Natural killer cell treated with Interleukin-12 subunit alpha and Interleukin-12 subunit beta and Interleukin-15 and Interleukin-18, amount 100 ng/mL, for 72 hours (primary cell): ENCODE measurements around the gene GPS2. TPM values are rescaled to one million over a fixed set of nuclear protein-coding genes. Genes with fewer than 3 reads are reported as not detected.

ENCODE experiments used
- ATAC-seq, 2 donors: fragments of 150-1000 bp; cut with Tn5 transposase in 1 of 2; sonication (Bioruptor Pico), chemical (Tn5 transposase) in 1 of 2; 2 replicates each; pipeline ENCODE4 v1.10.0; 2021
- DNase-seq: peaks from one replicate; pipeline ENCODE4 v3.0.0; 2022; ENCODE audit warnings: low spot score
- H3K27ac Mint-ChIP-seq, 2 donors: 1 replicate in 1 of 2; 2 replicates in 1 of 2; pipeline ENCODE4 v1.8.0; 2022; ENCODE audit warnings: mixed read lengths in 2 of 2, mild to moderate bottlenecking in 1 of 2, moderate library complexity in 1 of 2
- H3K27me3 Mint-ChIP-seq, 2 donors: 1 replicate in 1 of 2; 2 replicates in 1 of 2; pipeline ENCODE4 v1.8.0; 2022; ENCODE audit warnings: mixed read lengths in 2 of 2
- H3K36me3 Mint-ChIP-seq: one replicate; pipeline ENCODE4 v1.8.0; 2022; ENCODE audit warnings: mixed read lengths
- H3K4me1 Mint-ChIP-seq, 2 donors: 1 replicate in 1 of 2; 2 replicates in 1 of 2; pipeline ENCODE4 v1.8.0; 2022; ENCODE audit warnings: low read depth in 2 of 2, mixed read lengths in 2 of 2, mild to moderate bottlenecking in 1 of 2
- H3K4me3 Mint-ChIP-seq: one replicate; pipeline ENCODE4 v1.8.0; 2022; ENCODE audit warnings: mixed read lengths
- H3K9me3 Mint-ChIP-seq: 2 replicates; pipeline ENCODE4 v1.8.0; 2022; ENCODE audit warnings: mixed read lengths
- total RNA-seq, 2 donors: library from RNA; stranded (reverse); gene quantifications; one replicate each; pipeline ENCODE4 v1.2.3, GENCODE V29; 2022

GPS2 gene
- total RNA-seq, 2 donors from 2014 or later: 58.1 to 87.0 TPM

DNA sequence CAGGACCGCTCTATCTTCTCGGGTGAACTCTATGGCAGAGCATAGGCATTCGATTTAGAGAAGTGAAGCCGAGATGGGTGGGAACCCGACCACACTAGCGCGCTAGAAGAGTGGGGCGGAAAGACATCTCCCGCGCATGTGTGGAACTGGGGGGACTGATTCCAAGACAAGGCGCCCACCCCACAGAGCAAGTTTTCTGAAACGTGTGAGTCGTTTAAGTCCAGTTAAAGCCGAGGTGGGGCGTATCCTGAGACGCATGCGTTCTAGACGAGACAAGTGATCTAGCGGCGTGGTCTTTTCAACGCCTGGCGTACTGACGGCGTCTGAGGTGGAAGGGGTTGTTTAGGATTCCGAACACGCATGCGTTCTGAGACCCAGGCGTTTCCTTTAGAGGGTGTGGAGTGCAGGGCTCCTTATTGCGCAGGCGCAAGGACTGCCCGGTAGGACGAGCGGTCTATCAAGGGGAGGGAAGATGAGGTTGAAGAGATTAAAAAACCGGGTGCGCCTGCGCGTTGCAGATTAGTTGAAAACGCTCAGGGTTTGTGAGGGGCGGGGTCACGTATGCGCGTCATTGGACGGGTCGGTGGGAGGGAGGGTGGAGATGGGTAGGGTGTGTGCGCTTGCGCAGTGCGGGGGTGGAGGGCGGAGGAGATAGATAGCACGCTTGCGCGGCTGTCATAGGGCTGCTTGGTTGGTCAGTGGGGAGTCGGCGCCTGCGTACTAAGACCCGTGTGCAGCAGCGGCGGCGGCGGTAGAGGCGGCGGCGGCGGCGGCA lies 8.1 kb downstream of the GPS2 start, which contains the start of gene EIF5A:
Gene EIF5A (plus strand): TSS at position 718 of the 775 bp plus-strand sequence. CDS start 2,008 bp downstream, outside the sequence.
- H3K27me3 Mint-ChIP-seq: no peaks in the 10 kb centered on the region
- H3K9me3 Mint-ChIP-seq: no peaks in the 10 kb centered on the region
- ATAC-seq (peak; percentile 89 to 91), DNase-seq (peak; percentile 100)
- peak within 1 kb of the TSS; percentile 87 for H3K4me3 Mint-ChIP-seq
- H3K27ac Mint-ChIP-seq: peak within 1 kb of the TSS; percentile 97
- peaks cover 42 to 43% of the 10 kb centered on the region in 2 donors for H3K4me1 Mint-ChIP-seq
- H3K36me3 Mint-ChIP-seq: peaks cover 31% of the 10 kb centered on the region

DNA sequence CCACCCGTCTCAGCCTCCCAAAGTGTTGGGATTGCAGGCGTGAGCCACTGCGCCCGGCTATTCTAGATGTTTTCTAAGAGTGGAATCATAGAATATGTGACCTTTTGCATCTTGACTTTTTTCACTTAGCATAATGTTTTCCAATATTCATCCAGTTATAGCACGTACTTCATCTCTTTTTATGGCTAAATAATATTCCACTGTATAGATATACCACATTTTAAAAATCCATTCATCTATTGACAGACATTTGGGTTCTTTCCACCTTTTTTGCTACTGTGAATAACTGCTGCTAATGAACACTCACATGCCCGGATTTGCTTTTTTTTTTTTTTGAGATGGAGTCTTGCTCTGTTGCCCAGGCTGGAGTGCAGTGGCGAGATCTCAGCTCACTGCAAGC lies 11.0 kb downstream of the GPS2 start:
- Mint-ChIP-seq H3K9me3 (no peaks in the 10 kb centered on the region), H3K27me3 (peaks cover 0 to 5% of the 10 kb centered on the region in 2 donors), H3K27ac (no peak overlapping the region), H3K4me3 (no peak overlapping the region), H3K36me3 (peaks cover 5% of the 10 kb centered on the region), H3K4me1 (peaks cover 15 to 16% of the 10 kb centered on the region in 2 donors)
- ATAC-seq (no peak), DNase-seq (no peak)

DNA sequence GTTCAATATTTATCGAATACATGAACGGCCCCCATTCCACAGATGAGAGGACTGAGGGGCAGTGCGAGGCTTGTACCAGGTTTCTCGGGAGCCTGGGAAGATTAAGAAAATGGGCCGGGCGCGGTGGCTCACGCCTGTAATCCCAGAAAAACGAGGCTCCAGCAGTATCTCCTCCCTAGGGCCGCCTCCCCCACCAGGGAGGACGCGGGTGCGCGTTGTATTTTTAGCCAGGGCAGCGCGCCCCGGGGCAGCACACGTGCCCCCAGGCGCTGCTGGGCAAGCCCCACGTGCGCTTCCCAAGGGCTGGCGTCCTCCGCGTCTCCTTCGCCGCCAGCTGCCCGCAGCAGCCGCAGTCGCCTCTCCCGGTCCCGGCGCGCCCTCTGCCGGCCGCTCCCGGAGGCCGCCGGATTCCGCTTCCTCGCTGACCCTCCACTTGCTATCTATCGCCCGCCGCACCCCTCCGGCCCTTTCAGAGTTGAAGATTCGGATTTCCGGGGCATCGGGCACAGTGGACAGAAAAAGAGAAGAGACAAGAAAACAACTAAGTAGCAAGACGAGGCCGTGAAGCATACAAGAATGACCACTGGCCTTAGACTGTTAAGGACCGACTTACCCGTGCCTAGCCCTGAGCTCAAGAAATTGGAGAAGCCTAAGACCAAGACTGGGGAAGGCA lies 18.8 kb downstream of the GPS2 start:
- peak overlapping the region; percentile 8 for H3K4me3 Mint-ChIP-seq
- peaks cover 20% of the 10 kb centered on the region in 2 donors for H3K27me3 Mint-ChIP-seq
- H3K36me3 Mint-ChIP-seq: no peaks in the 10 kb centered on the region
- no peaks in the 10 kb centered on the region for H3K9me3 Mint-ChIP-seq
- H3K27ac Mint-ChIP-seq: peak overlapping the region in 1 of 2 donors; percentile 38
- H3K4me1 Mint-ChIP-seq: peaks cover 7 to 21% of the 10 kb centered on the region in 2 donors
- DNase-seq (peak; percentile 79), ATAC-seq (peak; percentile 66 to 79)

DNA sequence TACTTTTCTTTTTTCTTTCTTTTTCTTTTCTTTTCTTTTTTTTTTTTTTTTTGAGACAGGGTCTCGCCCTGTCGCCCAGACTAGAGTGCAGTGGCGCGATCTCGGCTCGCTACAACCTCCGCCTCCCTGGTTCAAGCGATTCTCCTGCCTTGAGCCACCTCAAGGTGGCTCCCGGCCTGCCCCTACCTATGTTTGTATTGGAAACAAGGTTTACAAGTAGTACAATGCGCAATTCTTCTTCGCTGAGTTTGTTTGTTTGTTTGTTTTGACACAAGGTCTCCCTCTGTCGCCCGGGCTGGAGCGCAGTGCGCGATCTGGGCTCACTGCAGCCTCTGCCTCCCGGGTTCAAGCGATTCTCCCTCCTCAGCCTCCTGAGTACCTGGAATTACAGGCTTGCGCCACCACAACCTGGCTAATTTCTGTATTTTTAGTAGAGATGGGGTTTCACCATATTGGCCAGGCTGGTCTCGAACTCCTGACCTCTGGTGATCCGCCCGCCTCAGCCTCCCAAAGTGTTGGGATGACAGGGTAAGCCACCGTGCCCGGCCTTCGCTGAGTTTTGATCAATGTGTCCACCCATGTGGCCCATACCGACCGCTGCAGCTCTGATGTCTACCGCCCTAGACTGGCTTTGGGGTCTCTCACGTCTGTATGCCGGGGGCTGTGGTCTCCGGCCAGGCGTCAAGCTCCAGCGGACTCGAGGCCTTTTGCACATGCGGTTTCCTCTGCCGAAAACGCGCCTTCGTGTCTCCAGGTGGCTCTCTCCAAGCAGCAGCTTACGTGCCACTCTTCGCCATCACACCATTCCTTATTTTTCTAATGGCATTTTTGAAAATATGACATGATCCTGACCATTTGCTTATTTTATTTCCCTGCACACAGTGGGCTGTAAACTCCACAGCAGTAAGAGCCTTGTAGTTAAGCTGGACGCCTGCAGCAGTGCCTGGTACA lies 19.7 kb downstream of the GPS2 start:
- Mint-ChIP-seq H3K27ac (peak overlapping the region; percentile 37 to 48), H3K27me3 (peaks cover 19 to 20% of the 10 kb centered on the region in 2 donors), H3K4me1 (peaks cover 7 to 21% of the 10 kb centered on the region in 2 donors), H3K36me3 (no peaks in the 10 kb centered on the region), H3K9me3 (no peaks in the 10 kb centered on the region), H3K4me3 (peak overlapping the region; percentile 84)
- ATAC-seq (no peak), DNase-seq (no peak)

DNA sequence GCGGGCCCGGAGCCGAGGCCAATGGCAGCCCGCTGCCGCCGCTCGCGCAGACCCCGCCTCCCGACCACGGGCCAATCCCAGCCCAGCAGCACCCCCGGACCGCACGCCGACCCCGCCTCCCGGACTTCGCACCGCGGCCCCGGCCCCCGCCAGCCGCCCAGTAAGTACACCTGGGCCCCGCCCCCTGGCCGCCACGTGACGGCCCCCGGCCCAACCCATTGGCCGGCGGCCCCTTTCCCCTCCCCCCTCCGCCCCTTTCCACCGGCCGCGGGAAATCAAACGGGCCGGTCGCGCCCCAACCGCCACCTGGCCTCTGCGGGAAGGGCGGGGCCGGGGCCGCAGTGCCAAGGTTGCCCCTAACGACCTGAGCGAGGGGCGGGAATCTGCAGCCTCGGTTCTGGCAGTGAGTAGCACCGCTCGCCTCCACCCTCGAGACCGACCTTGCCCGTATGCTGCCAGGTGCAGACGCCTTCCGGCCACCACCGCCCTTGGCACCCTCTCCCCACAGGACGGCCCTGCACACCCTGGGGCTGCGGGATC lies 20.5 kb downstream of the GPS2 start, which contains the start of gene YBX2:
Gene YBX2 (minus strand): TSS at position 26 of the 540 bp plus-strand sequence. CDS start 139 bp downstream, outside the sequence.
- no peaks in the 10 kb centered on the region for H3K9me3 Mint-ChIP-seq
- ATAC-seq (peak; percentile 81 to 89), DNase-seq (peak; percentile 79)
- H3K27ac Mint-ChIP-seq: peak within 1 kb of the TSS; percentile 37 to 48
- peak within 1 kb of the TSS; percentile 84 for H3K4me3 Mint-ChIP-seq
- H3K27me3 Mint-ChIP-seq: peaks cover 20% of the 10 kb centered on the region in 2 donors
- no peaks in the 10 kb centered on the region for H3K36me3 Mint-ChIP-seq
- peaks cover 7 to 21% of the 10 kb centered on the region in 2 donors for H3K4me1 Mint-ChIP-seq

DNA sequence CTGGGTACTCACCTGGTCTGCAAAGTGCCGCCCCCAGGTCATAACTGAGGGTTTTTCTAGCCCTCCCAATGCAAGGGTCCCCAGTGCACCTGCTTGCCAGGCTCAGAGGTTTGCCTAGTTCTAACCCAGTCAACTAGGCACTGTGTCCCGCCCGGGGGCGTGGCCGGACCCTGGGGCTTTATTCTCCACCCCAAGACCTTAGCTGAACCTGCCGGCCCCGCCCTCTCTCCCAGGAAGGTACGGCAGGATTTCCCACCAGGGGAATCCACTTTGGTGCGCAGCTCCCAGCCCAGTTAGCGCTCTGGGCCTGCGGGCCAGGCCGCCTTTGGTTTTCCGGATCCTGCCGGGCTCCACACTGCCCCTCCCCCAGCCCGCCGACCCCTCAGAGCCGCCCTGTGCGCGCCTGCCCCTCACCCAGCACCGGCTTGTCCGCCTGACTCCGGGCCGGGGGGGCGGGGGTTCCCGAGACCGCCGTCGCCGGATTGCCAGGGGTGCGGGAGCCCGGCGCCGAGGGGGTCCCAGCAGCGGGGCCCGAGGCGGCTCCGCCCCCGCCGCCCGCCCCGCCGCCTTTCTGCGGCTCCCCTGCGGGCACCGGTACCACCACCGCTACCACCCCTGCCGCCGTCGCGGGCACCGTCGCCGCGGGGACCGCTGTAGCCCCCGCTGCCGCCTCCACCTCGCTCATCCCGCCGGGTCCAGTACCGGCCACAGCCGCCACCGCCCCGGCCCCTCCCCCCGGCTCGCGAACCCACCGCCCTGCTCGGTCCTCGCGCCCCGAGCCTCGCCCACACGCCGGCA lies 21.1 kb downstream of the GPS2 start:
- ATAC-seq (no peak), DNase-seq (no peak)
- Mint-ChIP-seq H3K4me1 (peaks cover 7 to 21% of the 10 kb centered on the region in 2 donors), H3K4me3 (peak overlapping the region; percentile 51), H3K27me3 (peaks cover 20% of the 10 kb centered on the region in 2 donors), H3K9me3 (no peaks in the 10 kb centered on the region), H3K36me3 (no peaks in the 10 kb centered on the region), H3K27ac (no peak overlapping the region)

DNA sequence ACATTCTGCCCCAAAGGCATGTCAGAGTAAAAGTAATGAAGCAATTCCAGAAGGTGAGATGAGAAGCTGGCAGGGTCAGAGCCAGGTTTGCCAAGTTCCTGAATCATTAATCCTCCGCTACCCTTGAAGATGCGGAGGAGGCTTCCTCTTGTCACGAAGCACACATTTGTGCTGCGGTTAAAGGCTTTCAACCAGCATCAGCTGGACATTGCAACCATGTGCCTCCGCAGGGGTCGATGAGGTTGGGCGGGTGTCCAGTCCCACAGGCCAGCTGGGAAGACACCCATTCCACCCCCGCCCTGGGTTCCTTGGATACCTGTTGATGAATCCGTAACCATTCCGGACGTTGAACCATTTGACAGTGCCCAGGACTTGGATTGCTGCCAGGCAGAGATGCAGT lies 22.0 kb downstream of the GPS2 start:
- Mint-ChIP-seq H3K4me3 (peak overlapping the region; percentile 51), H3K36me3 (no peaks in the 10 kb centered on the region), H3K9me3 (no peaks in the 10 kb centered on the region), H3K27ac (no peak overlapping the region), H3K4me1 (peaks cover 7 to 21% of the 10 kb centered on the region in 2 donors), H3K27me3 (peaks cover 23 to 27% of the 10 kb centered on the region in 2 donors)
- ATAC-seq (no peak), DNase-seq (no peak)

DNA sequence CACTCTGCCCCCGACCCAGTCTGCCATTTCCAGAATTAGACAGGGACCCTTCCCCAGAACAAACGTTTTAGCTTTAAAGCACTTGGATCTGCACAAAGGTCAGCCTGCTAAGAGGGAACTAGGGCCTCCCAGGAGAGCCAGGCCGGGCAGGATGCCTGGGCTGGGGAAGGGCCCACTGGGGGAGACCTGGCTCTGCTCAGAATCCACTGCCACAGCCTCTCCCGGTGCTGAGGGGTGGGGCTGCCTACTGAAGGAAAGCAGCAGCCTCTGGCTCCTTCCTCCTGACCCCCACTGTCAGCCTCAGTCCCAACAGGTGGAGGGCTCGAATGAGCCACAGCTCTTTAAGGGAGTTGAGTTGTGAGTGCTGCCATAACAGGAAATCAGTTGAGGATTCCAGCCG lies 22.4 kb downstream of the GPS2 start:
- H3K27me3 Mint-ChIP-seq: peaks cover 28% of the 10 kb centered on the region in 2 donors
- DNase-seq (no peak), ATAC-seq (no peak)
- H3K36me3 Mint-ChIP-seq: no peaks in the 10 kb centered on the region
- H3K4me3 Mint-ChIP-seq: no peak overlapping the region
- no peaks in the 10 kb centered on the region for H3K9me3 Mint-ChIP-seq
- H3K27ac Mint-ChIP-seq: no peak overlapping the region
- H3K4me1 Mint-ChIP-seq: peaks cover 7 to 21% of the 10 kb centered on the region in 2 donors

DNA sequence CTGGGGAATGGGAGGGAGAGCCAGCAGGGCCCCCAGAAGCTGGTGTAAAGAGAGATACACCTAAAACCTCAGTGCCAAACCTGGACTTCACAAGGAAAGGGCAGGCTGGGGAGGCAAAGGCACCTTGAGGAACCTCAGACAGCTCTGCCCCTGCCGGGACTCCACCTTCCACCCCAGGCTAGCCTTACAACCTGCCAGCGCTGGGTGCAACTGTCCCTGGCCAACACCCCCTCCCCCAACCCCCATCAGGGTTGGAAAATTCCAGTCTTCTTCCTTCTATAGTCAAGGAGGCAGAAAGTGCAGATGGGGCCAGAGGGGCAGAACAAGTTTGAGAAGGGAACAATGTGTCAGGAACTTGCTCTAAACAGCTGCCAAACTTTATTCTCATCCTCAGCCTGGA lies 23.0 kb downstream of the GPS2 start:
- peaks cover 28 to 30% of the 10 kb centered on the region in 2 donors for H3K27me3 Mint-ChIP-seq
- H3K9me3 Mint-ChIP-seq: no peaks in the 10 kb centered on the region
- no peak overlapping the region for H3K4me3 Mint-ChIP-seq
- ATAC-seq: no peak
- DNase-seq: no peak
- no peak overlapping the region for H3K27ac Mint-ChIP-seq
- no peaks in the 10 kb centered on the region for H3K36me3 Mint-ChIP-seq
- H3K4me1 Mint-ChIP-seq: peaks cover 7 to 21% of the 10 kb centered on the region in 2 donors

DNA sequence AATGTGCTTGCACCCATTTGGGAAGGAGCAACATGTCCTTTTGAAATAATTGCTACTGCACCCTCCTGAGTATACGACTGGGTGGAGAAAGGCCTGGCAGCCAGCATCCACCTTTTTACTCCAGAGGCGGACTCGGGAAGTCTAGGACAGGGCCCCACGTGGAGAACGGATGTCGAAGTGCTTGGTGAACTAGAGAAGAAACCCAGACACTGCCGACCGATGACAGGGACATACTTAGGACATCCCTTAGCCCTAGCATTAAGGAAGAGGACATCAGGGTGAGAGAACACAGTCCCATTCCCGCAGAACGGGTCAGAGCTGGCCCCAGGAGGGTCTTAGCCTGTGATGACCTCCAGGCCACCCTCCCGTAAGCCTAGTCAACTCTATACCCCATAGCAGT lies 24.5 kb downstream of the GPS2 start:
- Mint-ChIP-seq H3K4me3 (no peak overlapping the region), H3K9me3 (no peaks in the 10 kb centered on the region), H3K27ac (no peak overlapping the region), H3K4me1 (peaks cover 7 to 13% of the 10 kb centered on the region in 2 donors), H3K27me3 (peaks cover 21 to 28% of the 10 kb centered on the region in 2 donors), H3K36me3 (no peaks in the 10 kb centered on the region)
- DNase-seq: no peak
- no peak for ATAC-seq

DNA sequence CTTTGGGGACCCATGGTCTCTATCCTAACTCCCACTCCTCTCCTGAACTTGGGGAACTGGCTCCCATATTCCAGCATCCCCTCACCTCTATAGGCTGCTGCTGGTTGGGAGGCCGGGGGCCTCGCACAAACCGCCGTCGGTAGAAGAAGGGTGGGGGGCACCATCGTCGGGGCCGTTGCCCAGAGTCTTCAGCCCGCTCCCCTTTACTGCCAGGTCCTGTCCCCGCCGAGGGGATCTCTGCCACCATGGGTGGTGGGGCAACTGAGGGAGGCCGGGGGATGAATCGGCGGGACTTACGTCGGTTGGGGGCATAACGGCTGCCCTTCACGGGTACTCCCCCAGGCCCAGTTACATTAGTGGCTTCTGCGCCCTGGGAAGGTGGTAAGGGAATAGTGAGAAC lies 25.0 kb downstream of the GPS2 start:
- H3K36me3 Mint-ChIP-seq: no peaks in the 10 kb centered on the region
- no peak for DNase-seq
- no peak for ATAC-seq
- H3K27me3 Mint-ChIP-seq: peaks cover 17 to 25% of the 10 kb centered on the region in 2 donors
- H3K27ac Mint-ChIP-seq: no peak overlapping the region
- H3K9me3 Mint-ChIP-seq: no peaks in the 10 kb centered on the region
- no peak overlapping the region for H3K4me3 Mint-ChIP-seq
- H3K4me1 Mint-ChIP-seq: peaks cover 3 to 9% of the 10 kb centered on the region in 2 donors

DNA sequence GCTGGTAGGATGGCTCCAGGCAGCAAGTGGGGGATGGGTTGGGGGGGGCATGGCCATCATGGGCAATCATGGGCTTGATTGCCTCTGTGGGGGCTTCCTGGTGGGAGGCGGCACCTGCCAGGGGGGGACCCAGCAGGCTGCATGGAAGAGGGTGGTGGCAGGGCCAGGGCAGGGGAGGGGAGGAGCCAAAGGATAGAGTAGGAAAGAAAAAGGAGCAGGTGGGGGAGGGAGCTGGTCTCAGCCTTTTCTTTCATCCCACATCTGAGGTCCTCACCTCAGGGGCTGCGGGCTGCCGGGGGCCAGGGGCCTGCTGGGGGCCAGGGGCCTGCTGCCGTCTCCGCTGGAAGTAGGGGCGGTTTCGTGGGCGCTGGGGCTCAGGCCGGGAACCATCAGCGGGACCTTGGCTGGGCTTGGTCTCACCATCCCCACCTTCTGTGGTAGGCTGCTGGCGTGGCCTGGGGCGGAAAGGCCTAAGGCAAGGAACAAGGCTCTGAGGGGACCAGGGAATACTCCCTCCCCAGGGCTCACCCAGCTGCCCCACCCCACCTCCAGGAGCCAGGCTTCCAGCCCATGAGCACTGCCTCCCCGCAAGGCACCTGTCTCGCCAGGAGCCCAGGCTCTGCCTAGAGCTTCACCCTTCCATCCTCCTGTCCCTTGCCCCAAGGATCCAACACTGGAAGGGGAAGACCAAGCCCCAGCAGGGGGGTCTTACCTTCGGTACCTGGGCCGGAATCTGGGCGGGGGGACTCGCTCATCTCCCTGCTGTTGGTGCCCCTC lies 25.7 kb downstream of the GPS2 start:
- H3K4me1 Mint-ChIP-seq: peaks cover 0 to 5% of the 10 kb centered on the region in 2 donors
- no peaks in the 10 kb centered on the region for H3K36me3 Mint-ChIP-seq
- no peaks in the 10 kb centered on the region for H3K9me3 Mint-ChIP-seq
- H3K27me3 Mint-ChIP-seq: peaks cover 13 to 22% of the 10 kb centered on the region in 2 donors
- no peak overlapping the region for H3K27ac Mint-ChIP-seq
- no peak overlapping the region for H3K4me3 Mint-ChIP-seq
- no peak for DNase-seq
- ATAC-seq: no peak
